ENCODE results near the gene SORCS2. TPM values are rescaled to one million over a fixed set of nuclear protein-coding genes. Genes with fewer than 3 reads are reported as not detected.
A peak's percentile ranks its signal among the peaks of the same experiment; 100 is the strongest.

The SORCS2 gene
- total and polyA plus RNA-seq, 2 experiments from 2014 or later, result 0.38 to 1.4 TPM

DNA sequence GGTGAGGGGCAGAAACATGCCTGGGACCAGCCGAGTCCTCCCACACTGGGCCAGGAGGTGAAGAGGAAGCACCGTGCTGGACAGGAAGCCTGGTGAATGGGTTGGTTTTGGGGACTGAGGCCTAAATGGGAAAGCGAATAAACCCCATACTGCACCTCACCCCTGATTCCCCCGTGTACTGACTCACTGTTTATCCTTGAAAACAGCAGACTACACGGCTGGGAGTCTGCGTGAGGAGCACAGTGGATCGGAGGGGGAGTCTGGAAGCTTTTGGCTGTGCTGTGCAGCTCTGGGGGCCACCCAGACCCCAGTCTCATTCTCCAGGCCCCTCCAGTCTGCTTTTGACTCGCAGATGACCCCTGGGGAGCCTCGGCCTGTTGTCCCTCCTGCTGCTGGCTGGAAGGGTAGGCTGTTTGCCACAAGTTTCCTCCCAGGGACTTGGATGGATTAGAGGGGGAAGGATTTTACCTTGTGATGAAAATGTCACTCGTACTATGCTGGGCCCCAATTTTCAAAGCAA is 152.4 kb downstream of the SORCS2 start:
- peaks cover 8% of the 10 kb centered on the region for H3K9me3 ChIP-seq (ENCODE audit: low read depth)
- H3K27ac ChIP-seq, result no peak overlapping the region
- no peak overlapping the region for H3K4me2 ChIP-seq (ENCODE audit: unreplicated experiment)
- no peaks in the 10 kb centered on the region for H3K79me2 ChIP-seq (ENCODE audit: insufficient read depth)
- no peak for DNase-seq
- H3K9ac ChIP-seq, result no peak overlapping the region
- H2AFZ ChIP-seq, result no peak overlapping the region
- TF ChIP-seq EZH2 (IDR thresholded peaks at IDR 0.05; ENCODE audit: insufficient read depth, poor library complexity, severe bottlenecking), result no peak
- no peak for TF ChIP-seq EZH2phosphoT487 (IDR thresholded peaks at IDR 0.05; ENCODE audit: insufficient read depth, low read depth)
- H3K27me3 ChIP-seq (replicated peaks; ENCODE audit: insufficient read depth), result peaks cover 12% of the 10 kb centered on the region
- no peaks in the 10 kb centered on the region for H3K36me3 ChIP-seq (ENCODE audit: low read depth)
- in situ Hi-C loops (cut with MboI), result no loop called here
- peaks cover 5% of the 10 kb centered on the region; the same call in 1 of the 2 replicates for H3K4me1 ChIP-seq (ENCODE audit: insufficient read depth)
- WGBS, 2 experiments (ENCODE audit: low coverage in 1 of 2, low lambda C conversion rate in 2 of 2, missing lambda C conversion rate in 2 of 2), result 66 to 71% methylated on average over 10 of the region's 10 CpGs
- H3F3A ChIP-seq (ENCODE audit: insufficient read depth), result peaks cover 9% of the 10 kb centered on the region
- H3K4me3 ChIP-seq, result no peak overlapping the region
- no peaks in the 10 kb centered on the region for H3K9me2 ChIP-seq (ENCODE audit: insufficient read depth)
- H4K20me1 ChIP-seq (ENCODE audit: insufficient read depth), result no peaks in the 10 kb centered on the region

DNA sequence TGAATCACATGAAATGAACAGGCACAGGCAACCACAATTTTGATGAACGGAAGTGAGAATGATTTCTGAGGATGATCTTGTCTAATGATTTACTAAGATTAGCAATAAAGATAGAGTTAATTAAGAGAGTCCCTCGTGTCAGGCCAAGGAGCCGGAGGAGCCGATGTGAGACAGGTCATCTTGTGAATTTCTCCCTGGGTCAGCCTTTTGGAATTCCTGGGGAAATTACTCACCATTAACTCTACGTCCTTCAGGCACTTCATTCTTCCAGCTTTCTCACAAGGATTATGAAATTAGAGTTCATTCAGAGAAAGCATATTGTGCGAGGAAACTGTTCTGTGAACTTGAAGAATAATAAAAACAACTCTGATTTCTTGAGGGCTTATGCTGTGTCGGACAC is 155.6 kb downstream of the SORCS2 start:
- Histone ChIP-seq H3K36me3 (ENCODE audit: low read depth) (no peaks in the 10 kb centered on the region), H3K9me3 (ENCODE audit: low read depth) (peaks cover 8% of the 10 kb centered on the region), H3K79me2 (ENCODE audit: insufficient read depth) (no peaks in the 10 kb centered on the region), H2AFZ (no peak overlapping the region), H3K27ac (no peak overlapping the region), H3K9ac (no peak overlapping the region), H3K4me2 (ENCODE audit: unreplicated experiment) (no peak overlapping the region), H3K27me3 (replicated peaks; ENCODE audit: insufficient read depth) (peaks cover 26% of the 10 kb centered on the region), H3F3A (ENCODE audit: insufficient read depth) (peaks cover 9% of the 10 kb centered on the region), H4K20me1 (ENCODE audit: insufficient read depth) (no peaks in the 10 kb centered on the region), H3K4me3 (no peak overlapping the region), H3K4me1 (ENCODE audit: insufficient read depth) (peaks cover 5% of the 10 kb centered on the region; the same call in 1 of the 2 replicates), H3K9me2 (ENCODE audit: insufficient read depth) (no peaks in the 10 kb centered on the region)
- in situ Hi-C loops (cut with MboI), result no loop called here
- peak; percentile 76 for DNase-seq
- WGBS, 2 experiments (ENCODE audit: low coverage in 1 of 2, low lambda C conversion rate in 2 of 2, missing lambda C conversion rate in 2 of 2), result 25% methylated on average over 7 of the region's 7 CpGs
- TF ChIP-seq EZH2phosphoT487 (IDR thresholded peaks at IDR 0.05; ENCODE audit: insufficient read depth, low read depth) (no peak), EZH2 (IDR thresholded peaks at IDR 0.05; ENCODE audit: insufficient read depth, poor library complexity, severe bottlenecking) (no peak)

DNA sequence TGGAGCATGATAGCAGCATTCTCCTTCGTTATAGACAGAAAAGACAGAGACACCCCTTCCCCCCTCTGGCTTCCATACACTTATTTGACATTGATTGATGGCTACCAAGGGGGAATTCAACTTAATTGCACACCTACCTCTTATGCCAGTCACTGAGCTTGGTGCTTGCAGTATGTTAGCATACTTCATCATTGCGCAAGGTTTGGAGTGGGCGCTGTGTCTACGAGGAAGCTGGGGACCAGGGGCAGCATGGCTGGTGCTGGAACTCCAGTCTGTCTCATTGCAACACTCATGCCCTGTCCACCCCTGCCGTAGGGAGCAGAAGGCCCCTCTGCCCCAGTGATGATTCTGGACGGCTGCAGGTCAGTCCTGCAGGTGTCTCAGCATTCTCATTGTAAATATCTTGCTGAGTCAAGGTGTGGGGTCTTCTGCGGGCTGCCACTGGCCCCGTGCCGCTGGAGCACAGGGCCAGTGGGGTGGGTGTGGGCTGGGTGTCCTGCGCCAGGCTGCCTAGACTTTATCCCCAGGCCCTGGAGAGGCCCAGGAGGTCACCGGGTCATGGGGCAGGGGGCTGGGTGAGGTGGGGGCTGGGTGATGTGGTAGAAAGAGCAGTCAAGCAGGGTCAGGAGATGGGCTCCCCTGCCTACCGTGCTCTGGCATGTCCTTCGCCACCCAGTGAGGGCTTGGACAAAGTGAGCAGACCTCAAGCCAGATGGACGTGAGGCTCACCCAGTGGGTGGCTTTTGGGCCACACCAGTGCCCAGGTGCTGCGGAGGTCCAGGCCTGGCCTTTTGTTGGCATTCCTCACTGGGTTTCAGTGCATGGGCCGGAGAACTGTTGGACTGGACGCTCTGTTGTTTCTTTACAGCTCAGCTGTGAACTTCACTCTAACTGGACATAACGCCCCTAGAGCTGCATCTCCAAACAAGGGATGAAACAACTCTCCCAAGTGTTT is 156.9 kb downstream of the SORCS2 start:
- no peak overlapping the region for H3K4me3 ChIP-seq
- no peaks in the 10 kb centered on the region for H3K79me2 ChIP-seq (ENCODE audit: insufficient read depth)
- no peak overlapping the region for H3K4me2 ChIP-seq (ENCODE audit: unreplicated experiment)
- no peak overlapping the region for H3K27ac ChIP-seq
- in situ Hi-C loops (cut with MboI), result no loop called here
- DNase-seq, result no peak
- no peaks in the 10 kb centered on the region for H4K20me1 ChIP-seq (ENCODE audit: insufficient read depth)
- H3K9me2 ChIP-seq (ENCODE audit: insufficient read depth), result no peaks in the 10 kb centered on the region
- H3F3A ChIP-seq (ENCODE audit: insufficient read depth), result peaks cover 9% of the 10 kb centered on the region
- H3K9ac ChIP-seq, result no peak overlapping the region
- peaks cover 26% of the 10 kb centered on the region for H3K27me3 ChIP-seq (replicated peaks; ENCODE audit: insufficient read depth)
- H3K36me3 ChIP-seq (ENCODE audit: low read depth), result no peaks in the 10 kb centered on the region
- H3K4me1 ChIP-seq (ENCODE audit: insufficient read depth), result peaks cover 5% of the 10 kb centered on the region; the same call in 1 of the 2 replicates
- TF ChIP-seq EZH2phosphoT487 (IDR thresholded peaks at IDR 0.05; ENCODE audit: insufficient read depth, low read depth), result no peak
- no peak for TF ChIP-seq EZH2 (IDR thresholded peaks at IDR 0.05; ENCODE audit: insufficient read depth, poor library complexity, severe bottlenecking)
- no peak overlapping the region for H2AFZ ChIP-seq
- 93% methylated on average over 16 to 17 of the region's 18 CpGs for WGBS, 2 experiments (ENCODE audit: low coverage in 1 of 2, low lambda C conversion rate in 2 of 2, missing lambda C conversion rate in 2 of 2)
- peaks cover 8% of the 10 kb centered on the region for H3K9me3 ChIP-seq (ENCODE audit: low read depth)

DNA sequence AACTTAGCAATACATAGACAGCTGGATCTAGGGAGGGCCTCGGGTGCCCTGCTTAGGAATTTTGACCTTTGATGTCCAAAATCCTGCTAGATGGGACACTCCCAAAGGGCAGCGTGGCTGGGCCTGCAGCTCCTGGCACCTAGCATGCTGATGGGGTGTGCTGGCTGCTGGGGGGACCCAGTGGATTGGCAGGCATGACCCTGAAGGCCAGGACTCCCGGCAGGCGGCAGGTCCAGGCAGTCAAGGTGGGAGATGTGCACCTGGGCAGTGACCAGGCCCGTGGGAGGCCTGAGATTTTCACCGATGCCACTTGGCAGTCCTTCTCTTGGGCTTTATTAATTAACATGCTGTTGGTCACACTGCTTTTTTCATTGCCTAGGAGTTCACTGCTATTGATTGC is 158.1 kb downstream of the SORCS2 start:
- WGBS, 2 experiments (ENCODE audit: low coverage in 1 of 2, low lambda C conversion rate in 2 of 2, missing lambda C conversion rate in 2 of 2), result 75 to 90% methylated on average over 6 of the region's 6 CpGs
- in situ Hi-C loops (cut with MboI), result no loop called here
- peaks cover 9% of the 10 kb centered on the region for H3F3A ChIP-seq (ENCODE audit: insufficient read depth)

More for the DNA sequence above, 158.1 kb downstream of the SORCS2 start:
- H3K79me2 ChIP-seq (ENCODE audit: insufficient read depth), result no peaks in the 10 kb centered on the region
- H2AFZ ChIP-seq, result no peak overlapping the region
- H4K20me1 ChIP-seq (ENCODE audit: insufficient read depth), result no peaks in the 10 kb centered on the region
- H3K4me2 ChIP-seq (ENCODE audit: unreplicated experiment), result no peak overlapping the region
- H3K9me3 ChIP-seq (ENCODE audit: low read depth), result peaks cover 8% of the 10 kb centered on the region
- peaks cover 26% of the 10 kb centered on the region for H3K27me3 ChIP-seq (replicated peaks; ENCODE audit: insufficient read depth)
- H3K9ac ChIP-seq, result no peak overlapping the region
- H3K9me2 ChIP-seq (ENCODE audit: insufficient read depth), result no peaks in the 10 kb centered on the region
- no peak overlapping the region for H3K4me3 ChIP-seq
- peaks cover 13% of the 10 kb centered on the region for H3K4me1 ChIP-seq (ENCODE audit: insufficient read depth)
- DNase-seq, result no peak
- TF ChIP-seq EZH2 (IDR thresholded peaks at IDR 0.05; ENCODE audit: insufficient read depth, poor library complexity, severe bottlenecking) (no peak), EZH2phosphoT487 (IDR thresholded peaks at IDR 0.05; ENCODE audit: insufficient read depth, low read depth) (no peak)
- H3K36me3 ChIP-seq (ENCODE audit: low read depth), result no peaks in the 10 kb centered on the region
- no peak overlapping the region for H3K27ac ChIP-seq

All from GM23248 (cell line).